PC-3 (cell line): ENCODE results near the gene ARHGAP15. TPM values are rescaled to one million over a fixed set of nuclear protein-coding genes. Genes with fewer than 3 reads are reported as not detected.
A peak's percentile ranks its signal among the peaks of the same experiment; 100 is the strongest.

Experiments
- ATAC-seq: fragments of 200-7000 bp; cut with Tn5 transposase; 2 replicates; pipeline ENCODE4 v1.9.1; 2020; ENCODE audit warnings: mild to moderate bottlenecking, moderate library complexity
- BruUV-seq: library from RNA; stranded (reverse); fragments of 400-500 nt; replicated peaks from 2 replicates; lab custom pipeline; 2021; lab: Mats Ljungman, UMichigan
- CTCF ChIA-PET: fragments of 300-600 bp; sonication (Branson Sonifier 250); formaldehyde crosslinking; loops from one replicate; lab custom pipeline; 2022; ENCODE audit warnings: antibody characterized with exemption; lab: Charles Lee
- POLR2A ChIA-PET: fragments of 300-600 bp; sonication (Branson Sonifier 250); formaldehyde crosslinking; loops from one replicate; lab custom pipeline; 2022; ENCODE audit warnings: antibody characterized with exemption; ENCODE audit not compliant: unreplicated experiment; lab: Charles Lee
- DNase-seq: peaks from one replicate; pipeline ENCODE4 v3.0.0-alpha.2; 2015
- H2AFZ ChIP-seq: fragments of 300-600 bp; sonication (generic); 2 replicates; pipeline ENCODE4 v1.6.0; 2016; ENCODE audit warnings: antibody characterized with exemption, low read length
- H3F3A ChIP-seq: fragments of 300-600 bp; sonication (generic); one replicate; pipeline ENCODE4 v1.6.0; 2017; ENCODE audit warnings: antibody characterized with exemption, low read length, control low read depth, mild to moderate bottlenecking; ENCODE audit not compliant: unreplicated experiment
- H3K27ac ChIP-seq: fragments of 300-600 bp; sonication (generic); 2 replicates; pipeline ENCODE4 v1.5.1; 2016; ENCODE audit warnings: mild to moderate bottlenecking, low read length
- H3K27me3 ChIP-seq: fragments of 300-600 bp; sonication (generic); 2 replicates; pipeline ENCODE4 v1.6.1; 2016; ENCODE audit warnings: low read length, mixed read lengths
- H3K36me3 ChIP-seq: fragments of 300-600 bp; sonication (generic); 2 replicates; pipeline ENCODE4 v1.6.1; 2016; ENCODE audit warnings: low read depth, mixed run types, low read length, mixed read lengths
- H3K4me1 ChIP-seq: fragments of 300-600 bp; sonication (generic); 2 replicates; pipeline ENCODE4 v1.5.1; 2016; ENCODE audit warnings: low read length; ENCODE audit not compliant: insufficient read depth
- H3K4me2 ChIP-seq: fragments of 300-600 bp; sonication (generic); 2 replicates; pipeline ENCODE4 v1.6.0; 2016; ENCODE audit warnings: low read length
- H3K4me3 ChIP-seq: fragments of 300-600 bp; sonication (generic); 2 replicates; pipeline ENCODE4 v1.5.1; 2016; ENCODE audit warnings: mild to moderate bottlenecking, low read length, mixed read lengths
- H3K79me2 ChIP-seq: fragments of 300-600 bp; sonication (generic); 2 replicates; pipeline ENCODE4 v1.6.1; 2017; ENCODE audit warnings: low read length, mixed read lengths
- H3K9ac ChIP-seq: fragments of 300-600 bp; sonication (generic); 2 replicates; pipeline ENCODE4 v1.6.0; 2016; ENCODE audit warnings: mild to moderate bottlenecking, low read length
- H3K9me2 ChIP-seq: fragments of 300-600 bp; sonication (generic); replicated peaks from 2 replicates; pipeline ENCODE4 v1.6.1; 2016; ENCODE audit warnings: mixed run types, low read length, mixed read lengths
- H3K9me3 ChIP-seq: fragments of 300-600 bp; sonication (generic); 2 replicates; pipeline ENCODE4 v1.6.1; 2016; ENCODE audit warnings: low read length, mixed read lengths
- H4K20me1 ChIP-seq: fragments of 300-600 bp; sonication (generic); 2 replicates; pipeline ENCODE4 v1.6.1; 2016; ENCODE audit warnings: low read length, mixed read lengths
- CTCF ChIP-seq: fragments of 300-600 bp; sonication (generic); conservative IDR thresholded peaks from 2 replicates; pipeline ENCODE4 v1.5.1; 2017; ENCODE audit warnings: antibody characterized with exemption, low read depth, mild to moderate bottlenecking, low read length
- EZH2 ChIP-seq: fragments of 300-600 bp; sonication (generic); IDR thresholded peaks from one replicate; pipeline ENCODE4 v1.6.1; 2017; ENCODE audit warnings: antibody characterized with exemption, mild to moderate bottlenecking, low read length; ENCODE audit not compliant: unreplicated experiment
- EZH2phosphoT487 ChIP-seq: fragments of 300-600 bp; sonication (generic); IDR thresholded peaks from 2 replicates; pipeline ENCODE4 v1.6.1; 2018; ENCODE audit warnings: mild to moderate bottlenecking, antibody characterized with exemption, low read length, borderline replicate concordance
- intact Hi-C: fragments of 100-400 bp; cut with micrococcal nuclease; formaldehyde crosslinking; loops from 2 replicates; pipeline ENCODE4 v1.9.0; 2023
- total RNA-seq: library from RNA; depleted of rRNA; stranded (reverse); fragments of >200 nt; gene quantifications from 2 replicates; pipeline ENCODE4 v1.2.3, GENCODE V29; 2014

ARHGAP15 gene
- total RNA-seq, 1 experiment from 2014 or later: not detected

GRCh38 chr2:143762176-143762928 is 633.1 kb downstream of the ARHGAP15 start:
- Histone ChIP-seq H3K27ac (no peak overlapping the region), H3K79me2 (no peaks in the 10 kb centered on the region), H3K9me2 (no peaks in the 10 kb centered on the region), H3K36me3 (no peaks in the 10 kb centered on the region), H3K4me1 (peaks cover 10% of the 10 kb centered on the region; the same call in 1 of the 2 replicates), H3K9me3 (no peaks in the 10 kb centered on the region), H3K27me3 (no peaks in the 10 kb centered on the region), H2AFZ (no peak overlapping the region), H3F3A (no peaks in the 10 kb centered on the region), H4K20me1 (no peaks in the 10 kb centered on the region), H3K9ac (no peak overlapping the region), H3K4me2 (no peak overlapping the region), H3K4me3 (no peak overlapping the region)
- no TSS peak for BruUV-seq
- intact Hi-C loops: no loop called here
- TF ChIP-seq EZH2phosphoT487 (no peak), CTCF (no peak), EZH2 (no peak)
- peak; percentile 67 for ATAC-seq
- peak; percentile 48 for DNase-seq
- POLR2A ChIA-PET: no interaction called here
- CTCF ChIA-PET: no interaction called here

- Histone ChIP-seq H3F3A (no peaks in the 10 kb centered on the region), H3K9me2 (no peaks in the 10 kb centered on the region), H3K4me2 (no peak overlapping the region), H3K27ac (no peak overlapping the region), H3K79me2 (no peaks in the 10 kb centered on the region), H3K9ac (no peak overlapping the region), H3K4me3 (no peak overlapping the region), H3K36me3 (no peaks in the 10 kb centered on the region), H3K9me3 (no peaks in the 10 kb centered on the region), H4K20me1 (no peaks in the 10 kb centered on the region), H3K27me3 (no peaks in the 10 kb centered on the region), H3K4me1 (peaks cover 10% of the 10 kb centered on the region; the same call in 1 of the 2 replicates), H2AFZ (no peak overlapping the region)
- ChIA-PET POLR2A (no interaction called here), CTCF (no interaction called here)
- intact Hi-C loops: no loop called here
- no TSS peak for BruUV-seq
- ATAC-seq: no peak
- DNase-seq: no peak
- no peak for TF ChIP-seq EZH2phosphoT487
- no peak for TF ChIP-seq EZH2
- no peak for TF ChIP-seq CTCF
These were observed 635.0 kb downstream of the ARHGAP15 start for GRCh38 chr2:143764261-143764660.

GRCh38 chr2:143764706-143765105 is 635.5 kb downstream of the ARHGAP15 start:
- Histone ChIP-seq H3K27me3 (no peaks in the 10 kb centered on the region), H3K4me1 (peaks cover 10% of the 10 kb centered on the region; the same call in 1 of the 2 replicates), H3K4me3 (no peak overlapping the region), H4K20me1 (no peaks in the 10 kb centered on the region), H3K9ac (no peak overlapping the region), H3K79me2 (no peaks in the 10 kb centered on the region), H3F3A (no peaks in the 10 kb centered on the region), H3K9me2 (no peaks in the 10 kb centered on the region), H3K36me3 (no peaks in the 10 kb centered on the region), H3K4me2 (no peak overlapping the region), H2AFZ (no peak overlapping the region), H3K9me3 (no peaks in the 10 kb centered on the region), H3K27ac (no peak overlapping the region)
- TF ChIP-seq EZH2phosphoT487 (no peak), EZH2 (no peak), CTCF (no peak)
- no TSS peak for BruUV-seq
- ChIA-PET POLR2A (no interaction called here), CTCF (no interaction called here)
- ATAC-seq (no peak), DNase-seq (no peak)
- intact Hi-C loops: no loop called here
